ENCODE results near the gene MYOG. TPM values are rescaled to one million over a fixed set of nuclear protein-coding genes. Genes with fewer than 3 reads are reported as not detected.

The MYOG gene
- total RNA-seq, 1 experiment from 2014 or later, result not detected

GRCh38 chr1:203066965-203067364 lies 18.8 kb downstream of the MYOG start:
- Histone ChIP-seq H3T11ph (ENCODE audit: low read length) (no peak overlapping the region), H3K18ac (ENCODE audit: insufficient read length, low read depth, low read length) (no peak overlapping the region), H4K20me1 (ENCODE audit: control insufficient read depth, insufficient read depth, insufficient read length) (no peaks in the 10 kb centered on the region), H4K91ac (ENCODE audit: insufficient read length, low read depth, low read length) (no peak overlapping the region), H3K9me3 (ENCODE audit: control insufficient read depth, low read depth, low read length) (no peaks in the 10 kb centered on the region), H2BK120ac (ENCODE audit: low read depth, low read length, poor library complexity, severe bottlenecking) (no peak overlapping the region), H3K4ac (ENCODE audit: low read depth, low read length) (no peak overlapping the region), H3K79me2 (ENCODE audit: insufficient read depth, low read length) (no peaks in the 10 kb centered on the region), H3K14ac (ENCODE audit: insufficient read depth, low read length) (no peak overlapping the region), H4K8ac (replicated peaks; ENCODE audit: insufficient read length, low read depth, low read length) (no peak overlapping the region), H3K27me3 (ENCODE audit: insufficient read depth, low read length) (no peaks in the 10 kb centered on the region), H3K23me2 (ENCODE audit: insufficient read length, low read depth, low read length, poor library complexity, severe bottlenecking) (no peaks in the 10 kb centered on the region), H3K4me2 (ENCODE audit: insufficient read depth, insufficient read length, low read length) (no peak overlapping the region), H2BK20ac (ENCODE audit: low read depth, low read length, poor library complexity, severe bottlenecking) (no peak overlapping the region), H2AK5ac (ENCODE audit: insufficient read length, low read length) (no peak overlapping the region), H3K4me1 (ENCODE audit: insufficient read depth, low read length) (no peaks in the 10 kb centered on the region), H2BK5ac (ENCODE audit: insufficient read length, low read length) (no peak overlapping the region), H2BK12ac (ENCODE audit: insufficient read length, low read depth, low read length) (no peak overlapping the region), H3K9ac (ENCODE audit: extremely low read depth, insufficient read length, low read length) (no peak overlapping the region), H4K5ac (ENCODE audit: insufficient read length, low read depth, low read length) (no peak overlapping the region), H2AFZ (ENCODE audit: low read length) (no peak overlapping the region), H3K27ac (ENCODE audit: insufficient read length, low read depth, low read length) (no peak overlapping the region), H3K79me1 (ENCODE audit: insufficient read depth, low read depth, low read length, poor library complexity, severe bottlenecking) (no peaks in the 10 kb centered on the region), H3K23ac (ENCODE audit: insufficient read length, low read depth, low read length) (no peak overlapping the region), H2BK15ac (ENCODE audit: low read depth, low read length) (no peak overlapping the region), H3K56ac (ENCODE audit: insufficient read length, low read depth, low read length) (no peak overlapping the region)
- H3K4me1 Mint-ChIP-seq, result no peaks in the 10 kb centered on the region
- DNase-seq, result no peak
- H3K4me3 Mint-ChIP-seq, result no peak overlapping the region
- H3K27me3 Mint-ChIP-seq (ENCODE audit: low read depth), result no peaks in the 10 kb centered on the region
- H3K27ac Mint-ChIP-seq, result no peak overlapping the region; a peak in 1 of 7 replicates
- no peak for TF ChIP-seq CTCF (conservative IDR thresholded peaks at IDR 0.05)
- peaks cover 0 to 9% (median 9%) of the 10 kb centered on the region in 3 experiments; a peak in 5 of 7 replicates for H3K36me3 Mint-ChIP-seq (ENCODE audit: insufficient read depth in 1 of 3, low read depth in 3 of 3)
- H3K9me3 Mint-ChIP-seq, result no peaks in the 10 kb centered on the region
- WGBS (ENCODE audit: extremely low coverage, insufficient read length, low lambda C conversion rate), result no CpG with 5 or more reads among the region's 3 CpGs
